Stimulated activated CD8-positive, alpha-beta memory T cell treated with anti-CD3 and anti-CD28 coated beads, Interleukin-4, amount 100 ng/mL, for 24 hours (primary cell): ENCODE data around the gene SYNJ2.

Source experiments
- DNase-seq: peaks from one replicate; pipeline ENCODE4 v3.0.0-alpha.2; 2020; ENCODE audit warnings: low read depth

SYNJ2 gene

GRCh38 chr6:158011478-158011920 lies 29.8 kb downstream of the SYNJ2 start:
- no peak for DNase-seq

GRCh38 chr6:158011980-158012566 lies 30.4 kb downstream of the SYNJ2 start:
- no peak for DNase-seq

DNA sequence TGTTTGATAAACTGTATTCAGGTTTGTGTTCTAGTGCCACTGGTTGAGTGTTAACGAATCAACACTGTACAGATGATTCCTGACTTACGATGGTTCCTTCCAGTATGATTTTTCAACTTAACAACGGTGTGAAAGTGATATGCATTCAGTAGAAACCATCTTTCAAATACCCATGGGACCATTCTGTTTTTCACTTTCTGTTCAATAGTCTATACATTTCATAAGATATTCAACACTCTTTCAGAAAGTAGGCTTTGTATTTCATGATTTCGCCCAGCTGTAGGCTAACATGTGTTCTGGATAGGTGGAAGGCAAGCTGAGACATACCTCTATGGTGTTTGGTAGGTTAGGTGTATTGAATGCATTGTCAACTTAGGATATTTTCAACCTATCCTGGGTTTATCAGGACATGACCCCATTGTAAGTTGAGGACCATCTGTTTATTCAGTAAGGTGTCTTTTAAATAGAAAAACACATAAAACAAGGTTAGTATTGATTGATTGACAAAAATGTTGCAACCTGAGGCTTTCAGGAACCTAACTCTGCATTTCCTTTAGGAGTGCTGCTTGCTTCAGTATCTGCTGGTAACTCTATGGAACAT lies 32.3 kb downstream of the SYNJ2 start:
- DNase-seq: no peak

- no peak for DNase-seq
Observed at GRCh38 chr6:158014505-158015187, 33.0 kb downstream of the SYNJ2 start.

GRCh38 chr6:158015188-158015506 lies 33.5 kb downstream of the SYNJ2 start:
- DNase-seq: no peak

DNA sequence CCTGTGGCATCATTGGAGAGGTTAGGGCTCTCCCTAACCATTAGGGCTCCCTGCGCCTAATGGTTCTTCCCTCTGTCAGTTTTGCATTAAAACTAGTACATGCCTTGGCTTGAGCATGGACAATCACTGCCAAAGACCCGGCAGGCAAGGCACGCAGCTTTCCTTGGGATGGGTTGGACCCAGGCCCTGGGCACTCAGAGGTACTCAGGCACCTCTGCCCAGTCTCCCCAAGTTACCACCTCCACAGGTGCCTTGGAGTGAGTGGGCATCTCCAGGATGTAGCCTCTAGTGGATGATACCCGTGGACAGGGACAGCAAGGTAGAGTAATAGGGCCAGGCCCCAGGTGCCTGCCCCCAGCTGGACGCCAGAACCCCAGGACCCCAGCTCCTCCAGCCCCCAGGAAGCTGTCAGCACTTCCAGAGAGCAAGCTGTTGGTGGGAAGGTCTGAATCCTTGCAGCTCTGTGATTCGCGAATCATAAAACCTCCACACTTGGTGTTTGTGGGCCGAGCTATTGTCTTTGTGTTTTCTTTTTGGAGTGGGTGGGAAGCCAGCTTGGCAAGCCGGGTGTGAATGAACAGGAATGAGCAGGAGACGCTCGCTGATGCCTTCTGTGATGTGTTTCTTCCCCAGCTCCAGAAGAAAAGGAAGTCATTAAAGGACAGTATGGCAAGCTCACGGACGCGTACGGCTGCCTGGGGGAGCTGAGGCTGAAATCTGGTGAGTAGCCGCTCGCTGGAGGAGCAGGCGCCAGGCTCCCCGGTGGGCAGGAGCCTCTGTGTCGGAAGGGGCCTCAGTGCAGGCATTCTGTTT lies 35.1 kb downstream of the SYNJ2 start:
- no peak for DNase-seq

DNA sequence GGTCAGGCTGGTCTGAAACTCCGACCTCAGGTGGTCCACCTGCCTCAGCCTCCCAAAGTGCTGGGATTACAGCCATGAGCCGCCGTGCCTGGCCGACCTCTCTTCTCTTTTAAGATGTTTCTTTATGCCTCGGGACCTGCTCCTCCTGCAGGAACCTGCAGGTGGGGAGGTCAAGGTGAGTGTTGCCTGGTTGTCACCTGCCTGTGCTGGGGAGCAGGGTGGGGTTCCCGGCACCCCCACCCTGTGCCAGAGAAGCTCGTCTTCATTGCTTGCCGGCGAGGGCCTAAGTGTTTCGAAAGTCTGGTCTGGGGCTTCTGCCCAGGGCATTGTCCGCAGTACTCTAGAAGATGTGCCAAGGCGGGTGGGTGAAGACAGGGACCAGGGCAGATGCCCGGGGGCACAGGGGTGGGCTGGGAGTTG lies 36.0 kb downstream of the SYNJ2 start:
- no peak for DNase-seq

- no peak for DNase-seq
Observed at GRCh38 chr6:158018041-158018771, 36.5 kb downstream of the SYNJ2 start.

GRCh38 chr6:158018851-158019361 lies 37.2 kb downstream of the SYNJ2 start:
- no peak for DNase-seq

- no peak for DNase-seq
Observed at GRCh38 chr6:158019416-158019815, 37.8 kb downstream of the SYNJ2 start.

GRCh38 chr6:158020272-158020711 lies 38.6 kb downstream of the SYNJ2 start:
- no peak for DNase-seq

DNA sequence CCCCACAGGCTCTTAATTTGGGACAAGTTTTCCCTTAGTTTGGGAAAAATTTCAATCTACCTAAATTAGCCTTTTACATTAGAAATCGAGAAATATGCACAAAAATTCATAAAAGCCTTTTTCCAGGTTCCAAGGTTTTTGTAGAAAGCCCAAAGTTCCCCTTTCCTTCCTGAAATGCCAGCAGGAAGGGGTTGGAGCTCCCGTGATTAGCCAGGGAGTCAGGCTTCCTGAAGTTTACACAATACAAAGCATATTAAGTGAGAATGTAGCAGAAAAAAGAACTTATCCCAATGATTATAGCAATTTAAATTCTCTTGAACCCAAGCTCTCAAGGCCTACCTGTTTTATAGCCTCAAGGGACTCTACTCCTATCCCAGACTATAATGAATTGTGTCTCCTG lies 39.1 kb downstream of the SYNJ2 start:
- DNase-seq: no peak

DNA sequence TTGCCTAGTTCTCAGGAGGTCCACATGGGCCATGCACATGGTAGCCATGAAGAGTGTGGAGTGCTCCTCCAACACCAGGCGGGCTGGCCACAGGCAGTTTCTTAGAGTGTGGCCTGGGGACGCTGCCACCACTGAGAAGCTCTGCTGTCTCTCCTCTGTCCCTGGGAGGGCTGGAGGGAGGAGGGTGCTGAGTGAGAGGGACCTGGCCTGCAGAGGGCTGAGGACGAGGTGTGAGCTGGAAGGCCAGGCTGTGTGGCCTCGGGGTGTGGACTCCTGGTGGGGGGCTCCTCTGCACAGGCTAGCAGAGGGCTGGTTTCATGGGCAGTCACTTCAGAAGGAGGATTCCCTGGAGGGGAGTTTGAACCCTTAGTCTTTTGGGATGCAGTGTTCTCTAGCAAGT lies 39.7 kb downstream of the SYNJ2 start:
- DNase-seq: no peak

DNA sequence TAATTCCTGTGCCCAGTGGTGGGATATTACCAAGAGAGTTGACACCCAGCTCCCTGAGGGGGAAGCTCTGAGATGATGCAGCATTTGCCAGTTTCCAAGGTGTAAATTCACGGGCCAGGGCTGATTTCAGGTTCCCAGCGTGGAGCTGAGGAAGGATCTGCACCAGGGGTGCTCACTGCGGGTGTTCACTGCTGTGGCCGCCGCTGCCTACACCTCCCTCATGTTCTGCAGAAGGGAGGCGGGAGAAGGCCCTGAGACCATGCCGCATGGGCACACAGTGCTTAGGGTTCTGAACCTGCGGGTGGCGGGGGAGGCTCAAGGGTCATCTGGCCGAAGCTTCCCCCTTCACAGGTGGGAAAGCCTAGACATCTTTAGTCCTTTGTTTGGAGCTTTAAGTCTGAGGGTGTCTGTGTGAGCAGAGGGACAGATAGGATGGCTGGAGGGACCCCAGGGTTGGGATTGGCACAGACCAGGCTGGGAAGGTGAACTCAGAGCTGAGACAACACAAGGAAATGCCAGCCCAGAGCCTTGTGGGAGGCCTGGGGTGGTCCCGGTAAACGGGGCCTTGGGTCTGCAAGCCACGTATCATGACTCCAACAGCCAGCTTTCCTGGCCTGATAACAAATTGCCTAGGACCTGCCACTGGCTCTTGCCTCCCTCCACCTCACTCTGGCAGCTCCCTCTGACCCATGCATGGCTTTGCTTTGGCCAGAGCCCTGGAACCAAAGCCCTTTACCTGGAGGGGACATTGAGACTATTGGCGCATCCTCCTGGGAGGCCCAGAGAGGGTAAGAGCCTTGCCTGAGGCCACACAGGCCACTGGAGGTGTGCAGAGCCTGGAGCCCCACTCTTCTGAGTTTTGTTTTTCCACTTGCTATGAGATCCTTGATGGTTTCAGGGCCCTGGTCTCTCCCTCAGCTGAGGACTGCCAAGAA lies 40.4 kb downstream of the SYNJ2 start:
- DNase-seq: no peak

GRCh38 chr6:158022749-158023596 lies 41.3 kb downstream of the SYNJ2 start:
- no peak for DNase-seq

- DNase-seq: no peak
Observed at GRCh38 chr6:158023597-158023939, 41.9 kb downstream of the SYNJ2 start.

GRCh38 chr6:158024566-158025297 lies 43.1 kb downstream of the SYNJ2 start:
- no peak for DNase-seq

- peak; percentile 67 for DNase-seq
Observed at GRCh38 chr6:158026054-158026900, 44.6 kb downstream of the SYNJ2 start.
